ENCODE measurements around the gene SLC4A4.

SLC4A4 gene

GRCh38 chr4:71609651-71610050, 270.8 kb downstream of the SLC4A4 start:
- in situ Hi-C loops (cut with MboI; ENCODE audit: low sequenced_read_pairs, unreplicated experiment): no loop called here
- DNase-seq (ENCODE audit: low spot score): no peak
- TF ChIP-seq CTCF (IDR thresholded peaks at IDR 0.05; ENCODE audit: borderline replicate concordance, control extremely low read depth, extremely low read depth, insufficient read depth, missing control alignments): no peak

GRCh38 chr4:71614621-71615020, 275.8 kb downstream of the SLC4A4 start:
- no peak for DNase-seq (ENCODE audit: low spot score)
- no peak for TF ChIP-seq CTCF (IDR thresholded peaks at IDR 0.05; ENCODE audit: borderline replicate concordance, control extremely low read depth, extremely low read depth, insufficient read depth, missing control alignments)
- in situ Hi-C loops (cut with MboI; ENCODE audit: low sequenced_read_pairs, unreplicated experiment): no loop called here

GRCh38 chr4:71616168-71616811, 277.5 kb downstream of the SLC4A4 start:
- in situ Hi-C loops (cut with MboI; ENCODE audit: low sequenced_read_pairs, unreplicated experiment): no loop called here
- no peak for TF ChIP-seq CTCF (IDR thresholded peaks at IDR 0.05; ENCODE audit: borderline replicate concordance, control extremely low read depth, extremely low read depth, insufficient read depth, missing control alignments)
- DNase-seq (ENCODE audit: low spot score): no peak

All from GM13976 (cell line).